ENCODE measurements around the gene LRCH1.

LRCH1 gene

DNA sequence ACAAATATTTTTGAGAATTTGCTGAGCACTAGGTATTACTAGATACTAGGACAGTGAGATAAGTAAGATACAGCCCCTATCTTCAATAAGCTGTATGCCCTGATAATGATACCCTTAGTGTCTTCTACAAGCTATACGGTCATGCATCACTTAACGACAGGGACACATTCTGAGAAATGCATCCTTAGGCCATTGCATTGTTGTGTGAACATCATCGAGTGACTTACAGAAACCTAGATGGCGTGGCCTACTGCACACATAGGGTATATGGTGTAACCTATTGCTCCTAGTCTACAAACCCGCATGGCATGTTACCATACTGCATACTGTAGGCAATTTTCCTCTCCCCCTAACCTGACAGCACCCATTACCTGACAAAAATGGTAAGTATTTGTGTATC is 64.9 kb downstream of the LRCH1 start:
- DNase-seq, result no peak

DNA sequence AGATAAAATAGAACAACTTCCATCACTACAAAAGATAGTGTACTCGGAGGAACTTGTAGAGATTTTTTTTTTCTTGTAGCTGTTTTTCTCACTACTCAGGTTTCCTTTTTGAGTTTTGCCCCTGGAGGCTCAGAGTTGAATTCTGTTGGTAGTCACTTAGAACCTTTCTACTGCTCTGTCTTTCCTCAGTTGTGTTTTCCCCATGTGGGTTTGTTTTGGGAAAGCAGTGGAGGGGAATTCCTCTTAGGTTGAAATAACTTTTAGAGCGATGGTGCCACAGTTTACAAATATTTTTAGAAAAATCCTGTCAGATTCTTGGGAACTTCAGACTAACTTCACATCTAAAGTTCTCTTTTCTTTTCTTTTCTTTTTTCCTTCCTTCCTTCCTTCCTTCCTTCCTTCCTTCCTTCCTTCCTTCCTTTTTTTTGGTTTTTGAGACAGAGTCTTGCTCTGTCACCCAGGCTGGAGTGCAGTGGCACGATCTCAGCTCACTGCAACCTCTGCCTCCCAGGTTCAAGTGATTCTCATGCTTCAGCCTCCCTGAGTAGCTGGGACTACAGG is 65.8 kb downstream of the LRCH1 start:
- no peak for DNase-seq

DNA sequence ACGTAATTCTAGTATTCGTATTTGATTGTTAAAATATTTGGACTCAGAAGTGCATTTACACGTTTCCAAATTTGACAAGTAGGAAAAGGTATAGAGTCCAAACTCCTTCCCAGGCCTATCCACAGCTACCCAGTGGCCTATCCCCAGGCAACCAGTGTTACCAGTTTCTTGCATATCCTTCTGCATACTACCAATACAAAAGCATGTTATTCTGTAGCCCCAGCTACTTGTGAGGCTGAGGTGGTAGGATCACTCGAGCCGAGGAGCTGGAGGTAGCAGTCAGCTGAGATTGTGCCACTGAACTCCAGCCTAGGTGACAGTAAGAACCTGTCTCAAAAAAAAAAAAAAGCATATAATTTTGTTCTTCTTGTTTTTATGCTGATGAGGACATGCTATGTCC is 67.1 kb downstream of the LRCH1 start:
- no peak for DNase-seq

DNA sequence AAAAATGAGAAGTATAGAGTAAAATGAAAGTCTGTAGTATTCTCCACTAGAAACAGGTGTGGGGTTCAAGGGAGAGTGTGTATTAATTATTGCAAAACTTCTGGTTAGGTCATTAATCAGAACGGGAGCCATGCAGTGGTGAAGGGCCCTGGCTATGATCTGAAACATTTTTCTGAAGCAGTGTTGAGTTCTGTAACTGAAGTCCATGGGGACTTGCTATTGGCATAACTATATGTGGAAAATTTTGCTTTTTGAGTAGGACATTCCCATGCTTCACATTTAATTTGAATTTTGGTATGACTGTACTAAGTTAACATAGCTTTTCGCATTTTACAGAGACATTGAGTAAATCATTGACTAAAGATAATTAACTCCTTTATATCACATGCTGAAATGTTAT is 67.5 kb downstream of the LRCH1 start:
- DNase-seq, result no peak

DNA sequence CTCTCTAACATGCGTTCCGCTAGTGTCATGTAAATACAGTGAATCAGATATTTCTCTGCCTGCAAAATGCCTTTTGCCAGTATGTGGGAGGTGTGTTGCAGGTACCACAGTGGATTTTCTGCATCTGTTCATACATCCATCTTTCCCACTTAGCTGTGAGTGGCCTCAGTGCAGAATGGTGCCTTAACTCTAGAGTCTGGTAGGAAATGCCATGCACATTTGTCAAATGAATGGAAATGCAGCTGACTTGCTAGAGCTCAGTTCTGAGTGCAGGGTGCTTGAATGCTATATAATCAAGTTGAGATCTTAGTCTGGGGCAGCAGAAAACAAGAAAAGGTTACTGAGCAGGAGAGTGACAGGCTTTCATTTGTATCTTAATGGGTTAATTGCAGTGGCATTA is 68.2 kb downstream of the LRCH1 start:
- no peak for DNase-seq

DNA sequence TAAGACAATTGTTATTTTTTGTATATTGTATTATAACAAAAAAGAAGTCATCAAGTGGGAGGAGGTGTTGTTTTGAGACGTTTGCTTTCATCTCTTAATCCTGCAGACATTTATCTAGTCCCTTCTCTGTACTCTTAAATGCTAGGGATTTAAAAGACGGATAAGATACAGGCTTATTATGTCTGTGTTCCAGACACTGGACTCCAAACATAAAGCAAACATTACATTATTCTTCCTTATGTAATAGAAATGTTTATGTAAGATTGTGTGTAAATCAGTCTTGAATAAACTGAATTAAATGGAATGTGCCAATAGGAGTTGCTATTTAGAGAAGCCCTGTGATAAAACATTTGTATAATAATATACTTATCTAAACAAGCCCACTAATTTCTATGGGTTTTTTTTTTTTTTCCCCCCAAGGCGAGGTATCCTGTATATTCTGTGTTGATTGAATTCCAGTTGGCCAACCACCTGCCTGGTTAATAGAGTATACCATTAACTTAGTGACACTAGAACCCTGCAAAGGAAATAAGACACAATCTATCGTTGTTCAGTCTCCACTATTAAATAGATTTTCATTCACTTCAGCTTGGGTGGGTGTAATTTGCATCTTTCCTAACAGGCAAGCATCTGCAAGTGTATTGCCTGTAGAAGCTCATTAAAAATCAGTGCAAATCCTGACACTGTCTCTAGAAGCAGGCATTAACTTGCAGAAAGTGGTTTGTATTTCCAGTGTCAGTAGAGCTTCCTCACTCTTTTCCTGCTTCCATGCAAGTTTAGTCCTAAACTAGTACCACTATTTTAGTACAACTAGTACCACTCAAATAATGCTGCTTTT is 69.0 kb downstream of the LRCH1 start:
- DNase-seq, result no peak

DNA sequence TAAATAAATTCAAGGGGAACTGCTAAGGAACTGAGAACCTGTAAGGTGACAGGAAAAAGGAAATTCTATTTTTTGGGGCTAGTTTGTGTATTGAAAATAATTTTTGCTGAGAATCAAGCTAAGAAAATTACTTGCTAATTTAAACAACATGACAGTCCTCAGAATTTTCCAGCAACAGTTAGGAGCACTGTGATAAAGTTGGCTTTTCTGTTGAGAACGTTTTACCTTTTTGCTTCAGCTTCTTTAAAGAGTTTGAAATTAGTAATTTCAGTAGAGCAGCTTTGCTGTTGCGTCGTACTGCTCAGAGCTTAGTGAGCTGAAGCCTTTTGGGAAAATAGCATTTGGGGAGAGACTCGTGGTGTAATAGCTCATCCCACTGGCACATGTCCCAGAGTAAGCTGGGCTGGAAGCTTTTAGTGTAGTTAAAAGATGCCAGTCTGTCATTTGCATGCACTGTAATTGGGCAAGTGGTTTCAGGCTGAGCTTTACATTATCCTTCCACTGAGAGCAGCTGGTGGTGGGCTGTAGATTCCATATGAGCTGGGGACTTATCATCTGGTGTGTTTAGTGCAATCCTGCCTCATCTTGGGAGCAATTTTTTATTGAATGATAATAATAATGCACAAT is 69.8 kb downstream of the LRCH1 start:
- DNase-seq, result no peak

DNA sequence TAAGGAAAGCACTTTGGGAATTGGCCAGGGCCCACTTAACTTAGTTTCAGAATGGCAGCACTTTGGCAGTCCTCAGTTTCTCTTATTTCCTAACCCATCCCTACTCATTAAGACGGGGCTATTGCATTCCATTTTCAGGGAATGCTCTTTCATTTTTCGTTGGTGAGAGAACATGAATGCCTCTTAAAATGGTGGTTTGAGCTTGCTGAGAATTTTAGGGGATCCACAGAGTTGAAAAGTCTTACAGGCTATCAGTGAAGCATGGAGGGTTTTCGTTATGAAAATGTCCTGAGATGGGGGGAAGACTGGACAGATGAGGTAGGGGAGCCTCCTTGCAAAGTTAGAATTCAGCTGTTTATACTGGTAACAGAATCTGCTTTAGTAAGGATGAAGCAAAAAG is 71.4 kb downstream of the LRCH1 start:
- no peak for DNase-seq

DNA sequence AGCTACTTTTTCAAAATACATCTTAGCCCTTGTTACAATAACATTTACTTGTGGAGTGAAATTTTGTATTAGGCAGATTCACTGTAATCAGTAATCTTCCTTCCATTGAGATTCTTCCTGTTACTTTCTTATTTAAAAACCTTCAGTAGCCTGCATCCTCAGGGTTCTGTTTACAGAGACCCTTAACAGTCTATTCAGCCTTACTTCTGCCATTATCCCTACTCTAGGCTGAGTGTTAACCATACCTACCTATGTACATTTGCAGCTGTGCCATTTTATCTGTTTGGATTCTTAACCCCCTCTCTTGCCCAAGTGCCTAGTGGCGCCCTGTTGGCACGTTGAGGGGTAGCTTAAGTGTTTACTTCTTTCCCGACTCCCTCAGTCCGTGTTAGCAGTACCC is 71.9 kb downstream of the LRCH1 start:
- no peak for DNase-seq

DNA sequence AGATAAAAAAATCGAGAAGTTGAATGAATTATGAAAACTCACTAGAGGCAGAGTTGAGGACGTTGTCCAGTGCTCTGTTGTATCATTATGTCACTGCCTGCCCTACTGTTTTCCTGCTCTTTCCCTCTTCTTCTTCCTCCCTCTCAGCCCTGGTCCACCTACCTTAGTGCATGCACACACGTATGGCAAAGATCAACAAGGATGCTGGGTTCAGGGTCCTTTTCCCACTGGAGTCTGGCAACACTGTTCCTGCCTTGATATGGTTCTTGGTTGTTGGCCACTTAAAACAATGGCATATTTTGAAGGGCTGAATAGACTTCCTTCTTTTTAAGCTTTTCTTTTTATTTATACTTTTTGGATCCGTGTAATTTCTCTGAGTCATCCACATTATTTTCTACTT is 74.5 kb downstream of the LRCH1 start:
- DNase-seq, result no peak

DNA sequence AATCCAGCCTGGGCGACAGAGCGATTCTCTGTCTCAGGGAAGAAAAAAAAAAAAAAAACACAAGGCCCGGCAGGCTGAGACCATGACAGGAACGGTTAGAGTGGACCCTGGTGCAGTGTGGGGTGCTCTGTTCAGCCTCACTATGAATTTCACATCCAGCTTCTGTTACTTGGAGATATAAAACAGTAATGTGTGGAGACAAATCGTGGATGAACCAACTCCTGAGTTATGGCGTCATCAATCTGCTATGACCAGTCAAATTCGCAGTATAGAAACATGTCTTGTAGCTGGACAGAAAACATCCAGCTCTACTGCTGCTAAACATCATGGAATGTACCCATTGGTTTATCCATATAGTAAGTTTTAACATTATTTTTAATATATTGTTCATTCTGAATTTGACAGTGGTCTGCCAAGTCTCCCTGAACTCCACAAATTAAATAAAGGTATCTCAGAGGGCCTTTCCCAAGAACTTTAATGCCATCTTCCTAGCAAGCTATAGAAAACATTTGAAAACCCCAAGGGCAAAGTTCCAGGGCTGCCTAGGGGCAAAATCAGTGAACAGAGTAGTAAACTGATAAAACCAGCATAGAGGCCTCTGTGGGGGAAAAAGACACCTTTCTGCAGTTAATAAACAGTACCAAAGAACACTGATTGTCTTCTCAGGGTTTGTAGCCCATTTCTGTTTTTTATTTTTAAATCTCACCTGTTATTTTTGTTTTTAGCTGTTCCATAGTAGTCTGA is 75.8 kb downstream of the LRCH1 start:
- no peak for DNase-seq

DNA sequence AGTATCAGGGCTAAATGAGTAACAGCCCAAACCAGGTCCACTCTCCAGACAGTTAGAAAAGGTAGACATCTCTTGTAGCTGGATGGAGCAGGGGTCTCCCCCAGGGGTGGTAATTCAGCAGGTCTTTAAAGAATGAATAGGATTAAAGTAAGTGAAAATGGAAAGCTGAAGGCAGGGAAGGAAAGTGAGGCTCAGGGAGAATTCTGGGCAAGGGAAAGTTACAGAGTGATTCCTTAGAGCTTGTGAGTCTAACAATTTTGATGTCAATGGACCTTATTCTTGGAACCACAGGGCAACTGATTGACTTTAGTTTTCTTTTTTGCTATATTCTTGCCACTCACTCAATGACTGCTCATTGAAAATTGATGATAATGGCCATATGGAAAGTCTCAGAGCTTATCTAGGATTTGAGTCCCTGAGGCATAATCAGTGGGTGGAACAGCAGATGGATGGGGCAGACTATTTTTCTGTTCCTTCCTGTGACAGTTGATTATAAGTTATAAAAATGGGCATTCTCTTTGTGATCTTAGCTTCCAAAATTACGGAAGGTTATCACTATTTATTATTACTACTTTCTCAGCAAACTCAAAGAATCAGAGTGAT is 76.9 kb downstream of the LRCH1 start:
- no peak for DNase-seq

DNA sequence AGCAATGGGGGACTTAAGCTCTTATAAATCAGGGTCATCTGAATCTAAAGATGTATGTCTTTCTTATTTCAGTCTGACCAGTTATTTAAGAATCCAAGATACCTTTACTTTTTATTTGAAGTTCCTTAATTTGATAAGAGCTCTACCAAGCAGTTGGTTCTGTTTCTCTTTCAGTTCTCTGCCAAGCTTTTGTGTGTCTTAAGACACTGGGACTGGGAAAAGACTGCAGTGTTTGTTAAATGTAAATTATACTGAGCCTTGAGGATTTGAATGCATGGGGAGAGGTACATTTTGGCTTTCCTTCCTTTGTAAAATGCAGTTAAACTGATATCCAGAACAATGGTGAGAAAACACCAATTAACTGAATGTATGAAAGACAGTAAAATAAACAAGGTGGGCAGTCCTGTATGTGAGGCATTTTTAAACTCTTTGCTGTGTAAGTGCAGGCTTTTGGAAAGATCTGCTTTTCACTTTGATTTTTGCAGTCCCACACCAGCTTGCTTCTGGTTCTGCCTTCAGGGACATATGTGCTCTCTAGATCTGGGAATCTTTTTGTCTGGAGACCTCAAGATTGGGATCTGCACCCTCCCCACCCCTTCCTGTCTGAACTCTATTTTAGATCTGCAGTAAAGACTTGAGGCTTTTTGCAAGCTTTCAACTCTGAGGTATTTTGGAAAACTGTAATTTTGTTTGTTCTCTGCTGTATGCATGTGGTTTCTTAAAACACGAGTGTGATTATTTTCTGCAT is 77.6 kb downstream of the LRCH1 start:
- no peak for DNase-seq

DNA sequence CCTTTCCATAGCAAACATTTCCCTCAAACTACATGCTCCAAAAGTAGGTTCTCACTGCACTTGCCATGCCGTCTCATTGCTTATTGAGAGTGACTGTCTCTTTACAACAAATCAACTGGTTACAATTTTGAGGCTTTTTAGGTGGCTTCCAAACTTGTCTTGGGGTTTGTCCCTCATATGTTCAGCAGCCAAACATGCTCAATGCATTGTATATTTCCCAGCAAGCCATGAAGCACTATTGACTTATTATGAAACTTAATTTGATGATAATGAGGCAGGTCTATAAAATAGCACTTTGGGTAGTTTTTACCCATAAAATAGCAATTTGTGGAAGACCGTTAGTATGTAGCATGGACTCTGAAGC is 78.2 kb downstream of the LRCH1 start:
- no peak for DNase-seq

DNA sequence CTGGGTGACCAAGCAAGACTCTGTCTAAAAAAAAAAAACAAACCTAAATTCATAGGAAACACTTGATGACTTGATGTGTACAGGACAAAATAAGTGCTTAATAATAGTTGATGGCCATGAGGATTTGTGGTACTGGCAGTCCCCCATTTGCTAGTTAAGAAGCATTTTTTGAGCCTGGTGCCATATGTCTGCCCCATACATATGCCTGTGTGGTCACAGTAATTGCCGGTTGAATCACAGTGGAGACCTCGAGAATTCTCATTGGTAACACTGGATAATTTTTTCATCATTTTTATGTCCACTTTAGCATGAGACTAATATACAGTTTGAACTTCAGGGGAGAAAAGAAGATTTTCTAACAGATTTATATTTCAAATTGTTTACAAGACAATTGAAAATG is 79.2 kb downstream of the LRCH1 start:
- no peak for DNase-seq

DNA sequence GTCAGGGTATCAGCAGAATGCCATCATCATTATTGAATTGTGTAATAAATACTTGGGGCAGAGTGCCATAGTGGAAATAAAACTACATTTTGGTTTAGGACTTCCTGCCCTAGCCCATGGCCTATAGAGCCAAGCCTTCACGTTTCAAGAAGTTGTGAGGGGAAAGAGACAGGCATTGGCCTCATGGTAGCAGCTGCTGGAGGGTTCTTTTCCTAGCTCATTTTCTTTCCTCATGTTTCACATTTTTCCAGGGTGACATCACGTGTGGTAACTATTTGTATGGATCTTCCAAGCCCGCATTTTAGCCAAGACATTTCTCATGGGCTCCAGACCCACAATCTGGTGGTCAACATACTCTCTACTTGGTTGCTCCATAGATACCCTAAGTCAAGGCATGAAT is 80.4 kb downstream of the LRCH1 start:
- no peak for DNase-seq

DNA sequence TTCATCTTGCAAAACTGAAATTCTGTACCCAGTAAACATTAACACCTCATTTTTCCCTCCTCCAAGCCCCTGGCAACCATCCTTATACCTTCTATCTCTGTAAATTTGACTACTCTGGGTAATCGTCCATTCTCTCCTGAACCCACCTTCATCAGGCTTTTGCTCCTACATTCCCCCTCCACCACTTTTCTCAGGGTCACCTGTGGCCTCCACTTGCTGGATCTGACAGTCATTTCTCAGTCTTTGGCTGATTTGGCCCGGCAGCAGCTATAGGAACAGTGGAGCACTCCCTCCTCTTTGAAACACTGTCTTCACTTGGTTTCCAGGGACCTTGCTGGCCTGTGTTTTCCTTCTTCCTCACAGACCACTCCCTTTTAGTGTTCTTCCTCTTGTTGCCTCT is 83.5 kb downstream of the LRCH1 start:
- no peak for DNase-seq

DNA sequence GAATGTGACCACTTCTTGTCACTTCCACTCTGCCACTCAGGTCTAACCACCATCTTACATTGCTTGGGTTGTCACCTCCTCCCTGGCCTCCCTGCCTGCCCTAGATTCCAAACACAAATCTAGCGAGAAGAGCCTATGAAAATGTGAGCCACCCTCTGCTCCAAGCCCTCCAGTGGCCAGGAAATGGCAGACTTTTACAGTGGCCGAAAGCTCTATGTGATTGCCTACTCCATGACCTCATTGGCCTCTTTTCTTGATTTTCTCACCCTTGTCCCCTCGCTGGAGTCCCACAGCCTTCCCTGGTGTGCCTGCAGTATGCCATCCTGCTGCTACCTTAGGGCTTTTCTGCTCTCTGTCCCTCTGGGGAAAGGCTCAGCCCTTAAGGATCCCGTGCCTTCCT is 84.2 kb downstream of the LRCH1 start:
- no peak for DNase-seq

DNA sequence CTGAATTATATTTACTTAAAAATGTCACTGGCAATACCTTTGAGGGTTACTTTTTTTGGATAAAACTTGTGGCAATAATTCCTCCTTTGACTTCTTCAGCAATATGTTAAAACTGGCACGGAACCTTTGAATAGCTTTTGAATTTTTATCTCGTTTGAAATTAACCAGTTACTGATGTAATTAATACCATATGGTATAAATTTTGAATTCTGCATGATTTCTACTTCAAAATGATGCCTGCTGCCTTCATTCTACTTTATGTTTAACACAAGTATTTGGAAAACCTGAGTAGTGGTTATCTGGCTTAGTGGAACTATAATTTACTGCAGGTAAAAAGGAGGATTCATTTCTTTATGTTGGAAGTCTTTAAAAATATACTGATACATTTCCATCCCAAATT is 85.3 kb downstream of the LRCH1 start:
- DNase-seq, result no peak

DNA sequence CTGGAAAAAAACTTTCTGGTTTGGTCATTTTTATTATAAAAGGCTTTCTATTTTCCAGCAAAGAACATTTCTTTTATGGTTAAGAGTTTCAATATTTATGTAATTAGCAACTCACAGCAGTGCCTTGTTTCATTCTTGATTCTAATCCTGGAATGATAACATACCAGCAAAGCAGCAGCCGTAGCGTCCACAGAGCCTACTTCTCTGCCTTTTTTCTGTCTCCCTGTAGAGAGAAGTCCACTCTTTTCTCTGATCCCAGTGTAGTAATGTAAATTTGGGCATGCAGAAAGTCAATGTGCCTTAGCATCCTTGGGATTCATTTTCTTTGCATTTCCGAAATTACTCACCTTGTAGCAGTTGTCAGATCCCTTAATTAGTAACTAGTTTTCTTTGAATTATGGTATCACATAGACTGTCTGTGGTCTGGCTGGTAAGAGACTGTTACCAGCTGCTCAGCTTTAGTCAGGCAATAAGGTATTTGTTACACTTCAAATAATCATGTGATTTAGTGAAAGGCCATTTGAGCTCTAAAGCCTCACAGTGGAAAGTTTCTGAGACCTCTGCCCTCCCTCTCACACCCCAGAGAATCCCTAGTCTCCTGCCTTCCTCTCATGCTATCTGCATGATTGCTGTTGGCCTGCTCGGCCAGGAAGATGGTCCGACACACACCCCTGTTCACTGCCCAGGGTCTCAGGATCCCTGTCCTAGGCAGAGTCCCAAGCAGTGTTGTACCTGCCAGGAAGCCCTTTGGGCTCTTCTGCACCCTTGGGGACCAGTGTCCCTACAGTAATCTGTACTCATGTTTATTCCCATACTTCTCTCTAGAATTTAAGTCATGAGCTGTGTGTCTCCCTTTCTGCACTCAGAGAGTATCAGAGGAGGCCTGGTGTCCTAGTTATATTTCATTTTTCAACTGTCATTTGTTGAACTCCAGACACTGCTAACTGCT is 86.3 kb downstream of the LRCH1 start:
- no peak for DNase-seq

DNA sequence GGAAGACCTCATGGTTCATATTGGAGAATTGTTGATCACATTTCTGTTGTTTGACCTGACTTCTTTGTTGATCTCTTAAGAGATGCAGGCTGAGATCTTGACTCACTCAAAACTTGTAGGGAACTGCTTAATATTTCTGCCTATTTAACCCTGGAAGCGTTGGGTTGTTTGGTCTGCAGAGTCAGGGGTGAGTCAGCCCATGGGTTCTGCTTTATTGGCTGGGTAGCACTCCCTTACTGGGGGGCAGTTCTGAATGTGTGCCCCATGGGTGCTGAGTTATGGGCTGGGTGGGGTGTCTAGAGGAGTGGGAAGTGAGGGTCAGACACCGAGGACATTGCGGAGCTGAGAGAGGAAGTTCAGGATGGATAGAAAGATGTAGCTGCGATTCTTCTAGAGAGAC is 87.9 kb downstream of the LRCH1 start:
- no peak for DNase-seq

Measured in activated gamma-delta T cell (primary cell).